ENCODE data around the gene KDM7A.

- no peak for TF ChIP-seq CTCF (IDR thresholded peaks at IDR 0.05)
- no peak for TF ChIP-seq EP300 (IDR thresholded peaks at IDR 0.05; ENCODE audit: borderline replicate concordance in 1 of 2, low read depth in 1 of 2, low read length in 1 of 2)
- TF ChIP-seq FOXJ3 (CRISPR knock-in tag; IDR thresholded peaks at IDR 0.05), result no peak
- TF ChIP-seq USF1 (IDR thresholded peaks at IDR 0.05; ENCODE audit: borderline replicate concordance, low read depth), result no peak
- TF ChIP-seq GATA2 (CRISPR knock-in tag; IDR thresholded peaks at IDR 0.05), result no peak
- TF ChIP-seq TEAD4 (IDR thresholded peaks at IDR 0.05; ENCODE audit: borderline replicate concordance, insufficient read depth), result no peak
Measured at GRCh38 chr7:140061607-140061930, 115.2 kb downstream of the KDM7A start.
